NT2/D1 (cell line): ENCODE results near the gene TMEM233.
"Not testable (repeated sequence)": the region's sequence is repeated elsewhere in the genome, so short reads cannot be mapped to it uniquely, and the experiment has no call there.

Experiments used
- DNase-seq: peaks from one replicate; pipeline ENCODE4 v3.0.0-alpha.2; 2011; ENCODE audit warnings: low read depth, low spot score
- H3K27me3 ChIP-seq: 2 replicates; pipeline ENCODE4 v1.6.0; 2011; ENCODE audit warnings: mild to moderate bottlenecking; ENCODE audit not compliant: insufficient read length, insufficient read depth
- H3K36me3 ChIP-seq: 2 replicates; pipeline ENCODE4 v1.6.1; 2011; ENCODE audit warnings: mild to moderate bottlenecking, low read length, mixed read lengths; ENCODE audit not compliant: insufficient read depth, insufficient read length
- H3K4me1 ChIP-seq: 2 replicates; pipeline ENCODE4 v1.5.1; 2011; ENCODE audit not compliant: insufficient read depth, insufficient read length
- H3K4me3 ChIP-seq: 2 replicates; pipeline ENCODE4 v1.5.1; 2011; ENCODE audit warnings: low read depth; ENCODE audit not compliant: insufficient read length
- H3K9ac ChIP-seq: 2 replicates; pipeline ENCODE4 v1.6.0; 2011; ENCODE audit warnings: low read depth; ENCODE audit not compliant: insufficient read length
- H3K9me3 ChIP-seq: 2 replicates; pipeline ENCODE4 v1.5.1; 2011; ENCODE audit warnings: mild to moderate bottlenecking, low read length; ENCODE audit not compliant: insufficient read depth
- SUZ12 ChIP-seq: IDR thresholded peaks from 2 replicates; pipeline ENCODE4 v1.6.1; 2011; ENCODE audit not compliant: insufficient read length, insufficient read depth; ENCODE audit errors: extremely low read depth
- YY1 ChIP-seq: IDR thresholded peaks from 2 replicates; pipeline ENCODE4 v1.6.1; 2011; ENCODE audit not compliant: insufficient read length, insufficient read depth
- ZNF274 ChIP-seq: IDR thresholded peaks from 2 replicates; pipeline ENCODE4 v1.6.1; 2011; ENCODE audit warnings: mild to moderate bottlenecking, low read depth, low read length

TMEM233 gene

GRCh38 chr12:119644930-119645329 lies 51.4 kb downstream of the TMEM233 start:
- no peaks in the 10 kb centered on the region for H3K27me3 ChIP-seq
- no peaks in the 10 kb centered on the region for H3K36me3 ChIP-seq
- no peak for TF ChIP-seq ZNF274
- TF ChIP-seq SUZ12: no peak
- no peak for TF ChIP-seq YY1
- H3K4me3 ChIP-seq: no peak overlapping the region
- H3K9ac ChIP-seq: no peak overlapping the region
- no peaks in the 10 kb centered on the region for H3K9me3 ChIP-seq
- no peaks in the 10 kb centered on the region for H3K4me1 ChIP-seq
- no peak for DNase-seq

GRCh38 chr12:119645535-119646059 lies 52.0 kb downstream of the TMEM233 start:
- no peaks in the 10 kb centered on the region for H3K27me3 ChIP-seq
- no peak overlapping the region for H3K4me3 ChIP-seq
- no peak for DNase-seq
- H3K36me3 ChIP-seq: no peaks in the 10 kb centered on the region
- H3K9ac ChIP-seq: no peak overlapping the region
- no peak for TF ChIP-seq ZNF274
- TF ChIP-seq YY1: no peak
- no peak for TF ChIP-seq SUZ12
- no peaks in the 10 kb centered on the region for H3K4me1 ChIP-seq
- no peaks in the 10 kb centered on the region for H3K9me3 ChIP-seq

DNA sequence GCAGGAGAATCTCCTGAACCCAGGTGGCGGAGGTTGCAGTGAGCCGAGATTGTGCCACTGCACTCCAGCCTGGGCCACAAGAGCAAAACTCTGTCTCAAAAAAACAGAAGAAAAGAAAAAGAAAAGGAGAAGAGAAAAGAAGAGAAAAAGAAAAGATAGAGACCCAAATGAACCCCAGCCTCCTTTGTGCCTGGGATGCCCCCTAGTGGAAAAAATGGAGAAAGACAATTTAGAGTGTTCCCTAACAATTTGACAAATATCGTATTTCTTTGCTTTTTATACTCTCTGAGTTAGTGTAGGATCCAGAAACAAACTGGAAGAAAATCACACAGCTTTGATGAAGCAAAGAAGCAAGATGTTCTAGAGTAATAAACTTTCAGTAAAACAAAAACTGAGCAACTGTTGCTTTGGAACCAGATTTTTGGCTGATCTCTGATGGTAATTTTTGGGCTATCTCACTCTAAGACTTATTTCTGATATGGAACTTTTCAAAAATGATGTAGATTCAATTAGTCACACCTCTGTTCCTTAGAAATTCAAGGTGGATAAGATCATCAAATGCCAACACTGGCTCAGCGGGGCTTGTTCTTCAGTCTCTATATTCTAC lies 55.7 kb downstream of the TMEM233 start:
- Histone ChIP-seq H3K27me3 (no peaks in the 10 kb centered on the region), H3K4me3 (no peak overlapping the region), H3K9me3 (peaks cover 24% of the 10 kb centered on the region), H3K36me3 (no peaks in the 10 kb centered on the region), H3K9ac (no peak overlapping the region), H3K4me1 (no peaks in the 10 kb centered on the region)
- no peak for TF ChIP-seq YY1
- TF ChIP-seq ZNF274: no peak
- no peak for TF ChIP-seq SUZ12
- no peak for DNase-seq

GRCh38 chr12:119652665-119653064 lies 59.1 kb downstream of the TMEM233 start:
- Histone ChIP-seq H3K9ac (no peak overlapping the region), H3K36me3 (no peaks in the 10 kb centered on the region), H3K4me3 (no peak overlapping the region), H3K27me3 (no peaks in the 10 kb centered on the region), H3K4me1 (no peaks in the 10 kb centered on the region), H3K9me3 (peaks cover 27% of the 10 kb centered on the region)
- DNase-seq: no peak
- TF ChIP-seq ZNF274: no peak
- TF ChIP-seq SUZ12: no peak
- no peak for TF ChIP-seq YY1

DNA sequence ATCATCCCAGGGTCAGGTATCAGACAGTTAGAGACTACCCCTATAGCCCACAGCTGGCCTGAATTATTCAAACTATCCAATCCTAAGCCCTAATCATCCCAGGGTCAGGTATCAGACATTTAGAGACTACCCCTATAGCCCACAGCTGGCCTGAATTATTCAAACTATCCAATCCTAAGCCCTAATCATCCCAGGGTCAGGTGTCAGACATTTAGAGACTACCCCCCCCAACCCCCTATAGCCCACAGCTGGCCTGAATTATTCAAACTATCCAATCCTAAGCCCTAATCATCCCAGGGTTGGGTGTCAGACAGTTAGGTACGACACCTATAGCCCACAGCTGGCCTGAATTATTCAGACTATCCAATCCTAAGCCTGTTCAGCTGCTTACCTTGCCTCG lies 63.4 kb downstream of the TMEM233 start:
- H3K9me3 ChIP-seq: peaks cover 26% of the 10 kb centered on the region
- not testable (repeated sequence) for H3K36me3 ChIP-seq, H3K27me3 ChIP-seq, H3K4me1 ChIP-seq, DNase-seq, H3K9ac ChIP-seq, H3K4me3 ChIP-seq

DNA sequence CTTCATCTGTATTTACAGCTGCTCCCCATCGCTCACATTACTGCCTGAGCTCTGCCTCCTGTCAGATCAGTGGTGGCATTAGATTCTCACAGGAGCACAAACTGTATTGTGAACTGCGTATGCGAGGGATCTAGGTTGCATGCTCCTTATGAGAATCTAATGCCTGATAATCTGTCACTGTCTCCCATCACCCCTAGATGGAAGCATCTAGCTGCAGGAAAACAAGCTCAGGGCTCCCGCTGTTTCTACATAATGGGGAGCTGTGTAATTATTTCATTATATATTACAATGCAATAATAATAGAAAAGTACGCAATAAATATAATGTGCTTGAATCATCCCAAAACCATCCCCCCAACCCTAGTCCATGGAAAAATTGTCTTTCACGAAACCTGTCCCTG lies 64.6 kb downstream of the TMEM233 start:
- H3K27me3 ChIP-seq, H3K4me1 ChIP-seq, H3K36me3 ChIP-seq, H3K4me3 ChIP-seq, H3K9ac ChIP-seq, DNase-seq: not testable (repeated sequence)
- peaks cover 14% of the 10 kb centered on the region for H3K9me3 ChIP-seq

GRCh38 chr12:119659289-119659897 lies 65.8 kb downstream of the TMEM233 start:
- H3K9me3 ChIP-seq: peaks cover 2% of the 10 kb centered on the region; the same call in 1 of the 2 replicates
- H3K4me3 ChIP-seq: no peak overlapping the region
- no peak for TF ChIP-seq SUZ12
- H3K4me1 ChIP-seq: no peaks in the 10 kb centered on the region
- no peak for DNase-seq
- H3K27me3 ChIP-seq: no peaks in the 10 kb centered on the region
- no peak overlapping the region for H3K9ac ChIP-seq
- no peaks in the 10 kb centered on the region for H3K36me3 ChIP-seq

DNA sequence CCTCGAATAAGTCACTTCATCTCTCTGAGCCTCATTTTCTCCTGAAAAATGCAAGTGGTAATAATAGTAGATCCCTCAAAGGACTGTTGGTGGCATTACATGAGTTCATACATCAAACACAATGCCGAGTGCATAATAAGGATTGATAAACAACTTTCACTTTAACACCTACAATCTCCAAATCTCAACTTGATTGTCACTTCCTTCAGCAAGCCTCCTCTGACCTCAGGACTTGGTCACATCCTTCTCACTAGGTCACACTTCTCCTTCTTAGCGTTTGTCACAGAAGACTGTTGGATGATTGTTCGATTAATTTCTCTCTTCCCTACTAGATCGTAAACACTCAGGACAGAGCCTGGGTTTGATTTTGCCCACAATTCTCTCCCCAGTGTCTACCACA lies 66.5 kb downstream of the TMEM233 start:
- Histone ChIP-seq H3K9me3 (no peaks in the 10 kb centered on the region), H3K4me3 (no peak overlapping the region), H3K9ac (no peak overlapping the region), H3K27me3 (no peaks in the 10 kb centered on the region), H3K4me1 (no peaks in the 10 kb centered on the region), H3K36me3 (no peaks in the 10 kb centered on the region)
- TF ChIP-seq YY1: no peak
- DNase-seq: no peak
